ENCODE results near the gene DLG1.

The DLG1 gene

DNA sequence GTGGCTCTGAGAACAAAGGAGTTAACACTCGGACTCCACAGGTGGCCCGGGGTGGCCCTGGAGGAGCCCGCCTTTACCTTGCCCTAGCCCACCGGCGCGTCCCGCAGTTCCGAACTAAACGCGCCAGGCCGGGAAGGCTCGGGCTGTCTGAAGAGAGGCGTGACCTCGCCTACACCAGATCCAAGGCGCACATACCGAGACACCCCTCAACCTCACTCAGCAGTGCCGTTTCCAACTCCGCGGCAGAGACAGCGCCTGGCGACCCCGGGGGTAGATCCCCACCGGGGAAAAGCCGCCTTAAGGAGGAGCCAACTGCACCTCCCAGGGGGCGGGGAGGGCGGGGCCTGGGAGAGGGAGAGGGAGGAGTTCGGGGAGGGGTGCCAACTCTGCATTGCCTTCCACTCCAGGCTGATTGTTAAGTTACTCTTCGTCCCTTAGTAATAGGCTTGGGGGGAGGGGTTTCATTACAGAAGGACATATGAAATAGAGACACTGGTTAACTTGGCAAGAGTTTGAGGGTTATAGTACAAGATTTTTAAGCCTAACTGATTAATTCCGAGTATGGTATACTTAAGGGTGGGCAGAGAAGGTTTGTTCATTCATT, at the start of gene DLG1:
TSS of gene DLG1 (minus strand) at position 272 of the 604 bp plus-strand sequence. CDS start 1,408 bp downstream, outside the sequence.
- peak; percentile 88 for DNase-seq (ENCODE audit: low read depth, low spot score)

DNA sequence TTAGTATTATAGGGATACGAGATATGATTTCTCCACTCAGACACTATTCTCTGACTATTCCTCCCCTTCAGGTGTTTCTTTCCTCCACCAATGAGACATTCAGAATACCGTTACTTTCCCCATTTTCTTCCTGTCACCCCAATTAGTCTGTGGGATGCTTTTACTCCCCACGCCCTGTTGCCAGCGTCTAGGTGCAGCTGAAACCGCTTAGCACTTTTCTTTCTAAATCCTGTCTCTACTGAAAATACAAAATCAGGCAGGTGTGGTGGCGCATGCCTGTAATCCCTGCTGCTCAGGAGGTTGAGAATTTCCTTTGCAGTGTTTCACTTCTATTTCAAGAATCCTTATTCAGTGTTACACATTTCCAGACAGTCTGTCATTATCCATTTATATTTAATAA, 49.6 kb upstream of the DLG1 start:
- no peak for DNase-seq (ENCODE audit: low read depth, low spot score)

GRCh38 chr3:197345390-197345789, 47.0 kb upstream of the DLG1 start:
- no peak for DNase-seq (ENCODE audit: low read depth, low spot score)

GRCh38 chr3:197344582-197345318, 46.3 kb upstream of the DLG1 start:
- DNase-seq (ENCODE audit: low read depth, low spot score), result no peak

- DNase-seq (ENCODE audit: low read depth, low spot score), result no peak
Measured at GRCh38 chr3:197343656-197344408, 45.4 kb upstream of the DLG1 start.

DNA sequence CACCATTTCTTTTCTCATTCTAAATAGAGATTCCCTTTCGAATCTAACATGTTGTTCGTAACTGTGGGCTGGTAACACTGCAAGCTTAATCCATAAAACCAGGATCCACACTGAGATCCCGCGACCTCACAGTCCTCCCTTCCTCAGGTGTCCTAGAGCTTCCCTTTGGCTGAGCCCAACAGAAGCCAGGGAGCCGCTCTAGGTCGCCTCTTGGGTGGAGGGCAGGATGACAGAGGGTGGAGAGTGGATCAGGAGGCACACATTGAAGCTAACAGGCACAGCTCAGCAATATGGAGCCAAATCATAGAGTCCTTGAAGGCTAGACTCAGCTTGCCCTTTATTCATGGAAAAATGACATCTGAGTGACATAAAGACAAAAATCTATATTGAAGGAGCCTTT, 44.7 kb upstream of the DLG1 start:
- no peak for DNase-seq (ENCODE audit: low read depth, low spot score)

GRCh38 chr3:197340521-197340871, 42.1 kb upstream of the DLG1 start:
- no peak for DNase-seq (ENCODE audit: low read depth, low spot score)

DNA sequence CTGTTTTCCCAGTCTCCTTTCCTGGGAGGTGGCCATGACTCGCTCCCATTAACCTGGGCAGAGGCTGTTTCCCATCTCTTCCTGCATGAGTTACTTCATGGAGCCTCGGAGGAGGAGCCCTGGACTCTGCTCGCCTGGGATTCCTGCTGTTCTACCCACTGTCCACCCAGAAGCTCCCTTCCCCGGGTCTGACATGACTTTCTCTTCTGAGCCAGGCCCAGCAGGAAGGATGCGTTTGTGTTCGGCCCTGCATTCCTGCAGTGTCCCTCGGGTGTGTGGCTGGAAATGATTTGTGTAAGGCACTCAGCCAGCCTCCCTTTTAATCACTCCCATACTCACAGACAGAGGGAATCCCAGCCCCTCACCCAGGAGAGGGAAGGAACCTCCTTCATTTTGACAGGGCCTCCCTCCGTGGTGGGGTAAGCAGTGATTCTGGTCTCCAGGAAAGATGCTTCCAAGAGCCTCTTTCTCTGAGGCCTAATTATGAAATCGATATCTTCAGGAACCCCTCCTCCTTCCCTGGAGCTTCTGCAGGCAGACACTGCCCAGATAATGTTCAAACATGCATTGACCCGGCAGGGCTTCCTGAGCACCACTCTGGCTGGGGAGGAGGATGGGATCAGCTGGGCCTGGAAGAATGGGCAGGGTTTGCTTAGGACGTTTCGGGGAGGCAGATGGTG, 41.6 kb upstream of the DLG1 start:
- peak; percentile 73 for DNase-seq (ENCODE audit: low read depth, low spot score)

- DNase-seq (ENCODE audit: low read depth, low spot score), result no peak
Measured at GRCh38 chr3:197338586-197338985, 40.2 kb upstream of the DLG1 start.

DNA sequence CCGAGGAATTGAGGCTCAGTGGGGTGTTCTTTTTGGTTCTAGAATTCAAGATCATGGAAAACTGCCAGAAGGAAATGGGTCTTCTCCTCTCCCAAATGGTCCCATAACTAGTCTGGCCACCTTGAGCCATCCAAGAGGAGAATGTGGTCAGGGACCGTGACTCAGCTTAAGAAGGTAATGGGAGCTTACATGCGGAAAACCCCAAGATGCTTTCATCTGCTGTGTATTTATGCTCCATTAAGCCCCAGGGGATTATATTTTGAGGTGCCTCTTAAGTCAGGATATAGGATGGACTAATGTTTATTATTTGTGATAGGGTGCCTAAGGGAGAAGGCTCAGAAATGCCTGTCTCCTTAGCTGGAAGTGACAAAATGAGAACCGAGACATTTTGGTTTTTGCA, 39.2 kb upstream of the DLG1 start:
- no peak for DNase-seq (ENCODE audit: low read depth, low spot score)

DNA sequence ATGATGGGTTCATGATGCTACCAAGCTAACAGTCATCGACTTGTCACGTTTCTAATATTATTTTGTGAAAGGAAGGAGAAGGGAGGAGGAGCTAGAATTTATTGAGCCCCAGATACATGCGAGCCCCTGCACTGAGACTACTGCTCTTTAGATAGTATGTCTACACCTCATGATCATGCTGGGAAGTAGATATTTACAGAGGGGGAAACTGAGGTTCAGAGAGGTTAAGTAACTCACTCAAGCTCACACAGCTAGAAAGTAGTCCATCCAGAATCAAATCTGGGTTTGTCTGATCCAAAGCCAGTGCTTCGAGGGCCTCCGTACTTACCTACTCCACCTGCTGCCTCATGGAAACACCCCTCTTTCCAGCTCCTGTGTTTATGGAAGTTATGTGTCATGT, 38.8 kb upstream of the DLG1 start:
- no peak for DNase-seq (ENCODE audit: low read depth, low spot score)

GRCh38 chr3:197336348-197336747, 37.9 kb upstream of the DLG1 start:
- DNase-seq (ENCODE audit: low read depth, low spot score), result no peak

DNA sequence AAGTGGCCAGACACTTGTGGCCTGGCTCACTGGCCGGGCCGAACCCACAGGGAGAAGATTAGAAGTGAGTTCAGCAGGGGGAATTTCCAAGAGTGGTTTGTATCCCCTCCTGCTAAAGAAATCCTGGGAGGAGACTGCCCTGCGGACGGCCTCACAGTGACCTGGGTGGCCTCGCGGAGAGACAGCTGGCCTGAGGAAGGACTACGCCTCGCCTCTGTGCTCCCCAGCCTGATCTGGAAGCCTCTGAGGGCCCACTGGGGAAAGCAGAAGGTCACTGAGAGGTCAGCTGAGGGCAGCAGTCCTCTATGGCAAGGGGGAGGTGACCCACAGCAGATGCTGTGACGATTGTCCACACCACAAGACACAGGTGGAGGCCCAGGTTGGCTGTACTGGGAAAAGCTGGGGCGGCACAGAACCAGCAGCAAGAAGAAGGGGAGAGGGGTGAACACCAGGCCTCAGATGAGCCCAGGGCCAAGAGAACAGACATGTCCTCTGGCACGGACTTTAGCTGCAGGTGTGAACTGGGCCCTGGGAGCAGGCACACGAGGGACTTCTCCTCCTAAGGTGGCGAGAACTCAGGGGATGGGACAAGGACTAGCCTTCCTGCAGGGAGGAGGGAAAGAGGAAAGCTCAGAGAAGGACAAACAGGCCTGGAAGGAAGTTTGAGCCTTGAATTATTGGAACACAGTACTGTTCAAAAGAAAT, 37.2 kb upstream of the DLG1 start:
- no peak for DNase-seq (ENCODE audit: low read depth, low spot score)

GRCh38 chr3:197333901-197334639, 35.7 kb upstream of the DLG1 start:
- DNase-seq (ENCODE audit: low read depth, low spot score), result no peak

DNA sequence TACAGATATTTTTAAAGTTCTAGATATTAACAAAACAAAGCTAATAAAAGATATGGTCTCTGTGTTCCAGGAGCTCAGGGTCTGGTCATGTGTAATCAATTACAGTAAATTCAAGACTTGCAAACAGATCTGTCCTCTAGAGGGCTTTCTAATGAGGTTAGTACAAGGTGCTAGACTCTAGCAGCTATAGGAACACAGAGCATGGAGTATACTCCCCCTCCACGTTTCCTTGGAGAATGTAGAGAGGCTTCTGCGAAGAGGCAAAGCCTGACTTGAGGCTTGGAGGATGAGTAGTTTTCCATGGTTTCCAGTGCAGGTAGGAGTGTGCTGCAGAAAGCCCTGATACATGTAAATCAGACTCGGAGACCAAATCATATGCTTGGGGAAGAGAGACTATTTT, 32.7 kb upstream of the DLG1 start:
- no peak for DNase-seq (ENCODE audit: low read depth, low spot score)

- DNase-seq (ENCODE audit: low read depth, low spot score), result no peak
Measured at GRCh38 chr3:197329382-197329781, 31.0 kb upstream of the DLG1 start.

- DNase-seq (ENCODE audit: low read depth, low spot score), result no peak
Measured at GRCh38 chr3:197328198-197328597, 29.8 kb upstream of the DLG1 start.

- DNase-seq (ENCODE audit: low read depth, low spot score), result no peak
Measured at GRCh38 chr3:197327701-197328100, 29.3 kb upstream of the DLG1 start.

DNA sequence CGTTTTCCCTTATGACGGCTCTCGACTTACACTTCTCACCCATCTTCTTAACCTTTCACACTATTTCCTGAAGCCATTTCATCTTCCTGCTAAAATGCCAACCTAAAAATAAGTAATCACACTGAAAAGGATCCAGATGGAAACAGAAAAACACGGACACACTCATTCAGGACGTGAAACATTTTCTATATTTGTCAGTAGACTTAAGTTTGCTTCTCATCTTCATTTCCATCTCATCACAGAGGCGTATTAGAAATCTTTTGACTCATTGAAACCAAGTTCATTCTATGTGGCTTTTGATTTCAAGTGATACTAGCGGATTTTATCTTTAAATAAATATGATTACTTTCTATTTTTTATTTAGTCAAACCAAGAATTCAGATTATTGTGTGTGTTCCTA, 27.4 kb upstream of the DLG1 start:
- DNase-seq (ENCODE audit: low read depth, low spot score), result no peak

DNA sequence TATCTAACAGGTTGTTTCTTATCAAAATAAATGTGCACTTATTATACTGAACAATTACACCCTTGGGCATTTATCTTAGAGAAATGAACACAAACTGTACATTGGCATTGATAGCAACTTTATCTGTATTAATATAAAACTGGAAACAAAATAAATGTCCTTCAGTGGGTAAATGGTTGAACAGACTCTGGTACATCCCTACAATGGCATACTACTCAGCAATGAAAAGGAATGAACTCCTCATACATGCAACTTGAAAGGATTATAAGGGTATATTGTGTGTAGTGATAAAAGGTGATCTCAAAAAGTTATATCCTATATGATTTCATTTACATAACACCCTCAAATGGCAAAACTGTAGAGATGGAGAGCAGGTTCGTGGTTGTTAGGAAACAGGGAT, 23.7 kb upstream of the DLG1 start:
- no peak for DNase-seq (ENCODE audit: low read depth, low spot score)

DNA sequence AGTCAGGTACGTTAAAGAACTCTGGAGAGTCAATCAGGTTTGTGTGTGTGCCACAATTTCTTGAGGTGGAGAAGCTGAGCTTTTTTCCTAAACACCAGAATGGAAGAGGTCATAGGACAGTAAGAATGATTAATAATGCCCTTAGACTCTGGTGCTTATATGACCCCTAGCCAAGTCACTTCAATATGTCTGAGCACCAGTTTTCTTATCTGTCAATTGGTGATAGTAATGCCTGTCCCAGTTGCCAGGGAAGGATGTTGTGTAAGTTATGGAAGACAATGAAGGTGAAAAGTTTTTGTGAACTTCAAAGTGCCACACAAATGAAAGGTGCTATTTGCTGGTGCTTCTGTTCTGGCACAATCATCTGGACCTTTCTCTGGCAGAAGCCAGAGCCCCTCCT, 22.2 kb upstream of the DLG1 start:
- DNase-seq (ENCODE audit: low read depth, low spot score), result no peak
